Measurements from ENCODE around the gene ANAPC5.

DNA sequence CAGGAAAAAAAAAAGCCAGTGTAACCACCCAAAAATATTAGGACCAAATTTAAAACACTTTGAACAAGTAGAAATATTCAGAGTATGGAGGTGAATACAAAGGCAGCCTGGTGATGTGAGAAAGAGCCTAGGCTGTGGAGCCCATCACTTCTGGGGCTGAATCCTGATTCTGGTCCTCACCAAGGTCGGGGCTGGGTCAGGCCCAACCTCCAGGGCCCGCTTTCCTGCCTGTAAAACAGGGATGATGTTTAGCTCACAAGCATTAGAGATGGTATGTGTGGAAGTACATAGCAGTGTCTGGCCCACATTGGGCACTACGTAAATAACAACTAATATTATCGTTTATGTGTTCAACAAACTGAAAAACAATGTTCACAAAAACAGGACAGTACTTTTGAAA is 47.9 kb downstream of the ANAPC5 start:
- TF ChIP-seq EZH2phosphoT487 (conservative IDR thresholded peaks at IDR 0.05; ENCODE audit: low read length): no peak
- TF ChIP-seq, protein P1, sequence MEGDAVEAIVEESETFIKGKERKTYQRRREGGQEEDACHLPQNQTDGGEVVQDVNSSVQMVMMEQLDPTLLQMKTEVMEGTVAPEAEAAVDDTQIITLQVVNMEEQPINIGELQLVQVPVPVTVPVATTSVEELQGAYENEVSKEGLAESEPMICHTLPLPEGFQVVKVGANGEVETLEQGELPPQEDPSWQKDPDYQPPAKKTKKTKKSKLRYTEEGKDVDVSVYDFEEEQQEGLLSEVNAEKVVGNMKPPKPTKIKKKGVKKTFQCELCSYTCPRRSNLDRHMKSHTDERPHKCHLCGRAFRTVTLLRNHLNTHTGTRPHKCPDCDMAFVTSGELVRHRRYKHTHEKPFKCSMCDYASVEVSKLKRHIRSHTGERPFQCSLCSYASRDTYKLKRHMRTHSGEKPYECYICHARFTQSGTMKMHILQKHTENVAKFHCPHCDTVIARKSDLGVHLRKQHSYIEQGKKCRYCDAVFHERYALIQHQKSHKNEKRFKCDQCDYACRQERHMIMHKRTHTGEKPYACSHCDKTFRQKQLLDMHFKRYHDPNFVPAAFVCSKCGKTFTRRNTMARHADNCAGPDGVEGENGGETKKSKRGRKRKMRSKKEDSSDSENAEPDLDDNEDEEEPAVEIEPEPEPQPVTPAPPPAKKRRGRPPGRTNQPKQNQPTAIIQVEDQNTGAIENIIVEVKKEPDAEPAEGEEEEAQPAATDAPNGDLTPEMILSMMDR (IDR thresholded peaks at IDR 0.05; ENCODE audit: insufficient read depth, low read length, poor library complexity, severe bottlenecking): no peak

Measured in SU-DHL-6 (cell line).